Mucosa of descending colon (tissue), 3 donors: ENCODE data around the gene VSIR. TPM values are rescaled to one million over a fixed set of nuclear protein-coding genes. Genes with fewer than 3 reads are reported as not detected.

Source experiments
- ATAC-seq: fragments of 200-7000 bp; cut with Tn5 transposase; one replicate; pipeline ENCODE4 v1.9.1; 2020; ENCODE audit warnings: mild to moderate bottlenecking, moderate library complexity
- DNase-seq, 3 donors: peaks; one replicate each; pipeline ENCODE4 v3.0.0-alpha.2; 2020
- H3K36me3 ChIP-seq: fragments of 200-600 bp; one replicate; pipeline ENCODE4 v1.8.0; 2021; ENCODE audit warnings: low read depth, mild to moderate bottlenecking
- H3K4me1 ChIP-seq: fragments of 200-600 bp; one replicate; pipeline ENCODE4 v1.8.0; 2021; ENCODE audit warnings: low read depth, mild to moderate bottlenecking
- H3K4me3 ChIP-seq: fragments of 200-600 bp; one replicate; pipeline ENCODE4 v1.8.0; 2021; ENCODE audit warnings: mild to moderate bottlenecking
- H3K9me3 ChIP-seq: fragments of 200-600 bp; one replicate; pipeline ENCODE4 v1.8.0; 2021; ENCODE audit warnings: mild to moderate bottlenecking
- intact Hi-C, 2 donors: fragments of 100-400 bp; cut with DNase I in 1 of 2; cut with micrococcal nuclease in 1 of 2; formaldehyde crosslinking; loops; one replicate each; pipeline versions ENCODE4 v1.11.0 to v1.11.1; 2022; cut with DNase I, micrococcal nuclease
- total RNA-seq, 3 donors: library from RNA; stranded (reverse); fragmentation: NEBNext Ultra II Directional in 2 of 3; extraction: Animal tissue kit (Norgen Biotek cat#: 25700) in 2 of 3; gene quantifications; one replicate each; pipeline versions ENCODE4 v1.2.1 to v1.2.4, GENCODE V29; 2021 to 2023
- TF ChIP-seq, protein P1 (sequence below): fragments of 200-600 bp; IDR thresholded peaks from one replicate; pipeline ENCODE4 v1.8.0; 2022; ENCODE audit warnings: antibody characterized with exemption, mild to moderate bottlenecking
- donor health status: DM: no; HTN: no; CAD: no; lungs with moderate emphysema.
- donor health status: DM: no; HTN: no; CAD: no.
- donor health status: DM: no; HTN: yes; CAD: no.

Gene VSIR
- total RNA-seq, 3 donors from 2014 or later, result 48.1 to 71.0 (median 60.7) TPM

- Histone ChIP-seq H3K9me3 (no peaks in the 10 kb centered on the region), H3K36me3 (no peaks in the 10 kb centered on the region), H3K4me1 (peaks cover 29% of the 10 kb centered on the region), H3K4me3 (no peak overlapping the region)
- ATAC-seq, result no peak
- no peak for DNase-seq
- TF ChIP-seq, protein P1, sequence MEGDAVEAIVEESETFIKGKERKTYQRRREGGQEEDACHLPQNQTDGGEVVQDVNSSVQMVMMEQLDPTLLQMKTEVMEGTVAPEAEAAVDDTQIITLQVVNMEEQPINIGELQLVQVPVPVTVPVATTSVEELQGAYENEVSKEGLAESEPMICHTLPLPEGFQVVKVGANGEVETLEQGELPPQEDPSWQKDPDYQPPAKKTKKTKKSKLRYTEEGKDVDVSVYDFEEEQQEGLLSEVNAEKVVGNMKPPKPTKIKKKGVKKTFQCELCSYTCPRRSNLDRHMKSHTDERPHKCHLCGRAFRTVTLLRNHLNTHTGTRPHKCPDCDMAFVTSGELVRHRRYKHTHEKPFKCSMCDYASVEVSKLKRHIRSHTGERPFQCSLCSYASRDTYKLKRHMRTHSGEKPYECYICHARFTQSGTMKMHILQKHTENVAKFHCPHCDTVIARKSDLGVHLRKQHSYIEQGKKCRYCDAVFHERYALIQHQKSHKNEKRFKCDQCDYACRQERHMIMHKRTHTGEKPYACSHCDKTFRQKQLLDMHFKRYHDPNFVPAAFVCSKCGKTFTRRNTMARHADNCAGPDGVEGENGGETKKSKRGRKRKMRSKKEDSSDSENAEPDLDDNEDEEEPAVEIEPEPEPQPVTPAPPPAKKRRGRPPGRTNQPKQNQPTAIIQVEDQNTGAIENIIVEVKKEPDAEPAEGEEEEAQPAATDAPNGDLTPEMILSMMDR, result no peak
- intact Hi-C loops, result loop anchor here in 1 of 2 donors (10.0 kb wide), 1 partner anchor 51 kb away; the partner anchor contains the start of gene VSIR
These were observed 50.0 kb downstream of the VSIR start for GRCh38 chr10:71723311-71723710.

DNA sequence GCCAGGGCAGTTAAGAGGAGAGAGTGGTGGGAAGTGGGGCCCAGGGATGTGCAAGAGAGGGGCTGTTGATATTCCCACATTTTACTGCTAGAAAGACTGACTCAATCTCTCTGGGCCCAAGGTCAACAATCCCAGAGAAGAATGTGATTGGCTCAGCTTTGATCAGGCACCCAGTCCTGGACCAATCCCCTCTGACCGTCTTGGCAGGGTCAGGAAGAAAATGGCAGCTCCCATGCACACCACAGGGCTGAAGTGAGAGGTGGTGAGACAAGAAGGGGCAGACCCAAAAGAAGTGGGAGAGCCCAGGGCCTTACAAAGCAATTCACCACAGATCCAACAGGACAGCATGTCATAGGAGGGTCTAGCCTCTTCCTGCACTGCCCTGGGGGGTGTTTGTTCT lies 50.5 kb downstream of the VSIR start:
- DNase-seq (no peak), ATAC-seq (no peak)
- TF ChIP-seq, protein P1, result no peak
- no peak overlapping the region for H3K4me3 ChIP-seq
- intact Hi-C loops, result loop anchor here in 1 of 2 donors (10.0 kb wide), 1 partner anchor 52 kb away; the partner anchor contains the start of gene VSIR
- no peaks in the 10 kb centered on the region for H3K36me3 ChIP-seq
- peaks cover 24% of the 10 kb centered on the region for H3K4me1 ChIP-seq
- H3K9me3 ChIP-seq, result no peaks in the 10 kb centered on the region

GRCh38 chr10:71721313-71721712 lies 52.0 kb downstream of the VSIR start:
- no peak for DNase-seq
- intact Hi-C loops, result loop anchor here in 1 of 2 donors (10.0 kb wide), 1 partner anchor 53 kb away; the partner anchor contains the start of gene VSIR
- ATAC-seq, result no peak
- no peaks in the 10 kb centered on the region for H3K36me3 ChIP-seq
- TF ChIP-seq, protein P1, result no peak
- no peaks in the 10 kb centered on the region for H3K9me3 ChIP-seq
- H3K4me1 ChIP-seq, result peaks cover 9% of the 10 kb centered on the region
- no peak overlapping the region for H3K4me3 ChIP-seq

GRCh38 chr10:71720288-71720687 lies 53.0 kb downstream of the VSIR start:
- peaks cover 7% of the 10 kb centered on the region for H3K4me1 ChIP-seq
- no peak overlapping the region for H3K4me3 ChIP-seq
- DNase-seq (no peak), ATAC-seq (no peak)
- no peaks in the 10 kb centered on the region for H3K9me3 ChIP-seq
- TF ChIP-seq, protein P1, result no peak
- no peaks in the 10 kb centered on the region for H3K36me3 ChIP-seq
- intact Hi-C loops, result loop anchor here in 1 of 2 donors (10.0 kb wide), 1 partner anchor 55 kb away; the partner anchor contains the start of gene VSIR

- H3K9me3 ChIP-seq, result no peaks in the 10 kb centered on the region
- intact Hi-C loops, result loop anchor here (10.0 kb wide), 2 partner anchors 45 to 55 kb away; partner anchors contain the start of gene VSIR (in 1 of the 2)
- ATAC-seq, result no peak
These were observed 53.7 kb downstream of the VSIR start, which contains the start of gene C10orf105 for GRCh38 chr10:71719464-71720201. Gene C10orf105, minus strand, starts transcription at chr10:71719778. Its CDS starts 3,441 bp downstream, at chr10:71716337.

More at GRCh38 chr10:71719464-71720201, 53.7 kb downstream of the VSIR start, which contains the start of gene C10orf105:
- DNase-seq, result no peak
- H3K4me3 ChIP-seq, result no peak within 1 kb of the TSS
- TF ChIP-seq, protein P1, result no peak
- H3K36me3 ChIP-seq, result no peaks in the 10 kb centered on the region
- H3K4me1 ChIP-seq, result peaks cover 10% of the 10 kb centered on the region
